GM19455 (cell line): Measurements from ENCODE around the gene SLC26A11.

Experiments
- ATAC-seq: cut with Tn5 transposase; IDR thresholded peaks from one replicate; pipeline ENCODE4 v1.9.1; 2021; ENCODE audit not compliant: unreplicated experiment

Gene SLC26A11

DNA sequence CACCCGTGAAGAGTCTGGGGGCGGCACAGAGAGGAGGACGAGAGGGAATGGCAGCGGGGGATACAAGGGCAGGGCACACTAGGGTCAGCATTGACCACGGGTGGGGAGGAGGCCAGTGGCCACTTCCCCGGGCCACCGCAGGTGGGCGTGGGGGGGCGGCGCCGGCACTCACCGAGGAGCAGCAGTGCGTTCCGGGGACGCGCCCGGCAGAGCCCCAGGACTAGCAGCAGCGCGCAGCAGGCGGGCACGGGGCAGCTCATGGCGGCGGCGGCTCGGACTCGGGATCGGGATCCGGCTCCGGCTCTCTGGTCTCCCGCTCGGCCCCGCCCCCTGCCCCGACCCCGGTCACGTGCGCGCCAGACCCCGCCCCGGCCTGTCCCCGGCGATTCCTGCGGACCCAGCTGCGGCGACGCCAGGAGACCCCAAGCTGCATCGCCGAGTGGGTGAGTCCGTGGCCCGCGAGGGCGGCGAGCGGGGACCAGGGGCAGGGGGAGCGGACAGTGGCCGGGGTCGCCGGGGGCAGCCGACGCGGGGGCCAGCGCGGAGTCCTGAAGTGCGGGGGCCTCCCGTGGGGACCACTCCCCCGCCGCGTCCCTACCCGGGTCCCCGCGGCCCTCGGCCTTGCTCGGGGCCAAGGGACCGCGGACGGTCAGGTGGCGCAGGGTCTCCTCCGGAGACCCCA is at the start of gene SLC26A11, which contains the start of gene SGSH:
Gene SLC26A11 (plus strand): TSS at position 374 of the 682 bp plus-strand sequence. CDS start 1,134 bp downstream, outside the sequence.
Gene SGSH (minus strand): TSS at position 280 of the 682 bp plus-strand sequence. CDS start 20 bp downstream, at position 260.
- peak; percentile 51 for ATAC-seq

GRCh38 chr17:80171681-80172080 is 48.5 kb upstream of the SLC26A11 start:
- ATAC-seq: no peak

- no peak for ATAC-seq
Measured at GRCh38 chr17:80173126-80173525, 47.1 kb upstream of the SLC26A11 start.

DNA sequence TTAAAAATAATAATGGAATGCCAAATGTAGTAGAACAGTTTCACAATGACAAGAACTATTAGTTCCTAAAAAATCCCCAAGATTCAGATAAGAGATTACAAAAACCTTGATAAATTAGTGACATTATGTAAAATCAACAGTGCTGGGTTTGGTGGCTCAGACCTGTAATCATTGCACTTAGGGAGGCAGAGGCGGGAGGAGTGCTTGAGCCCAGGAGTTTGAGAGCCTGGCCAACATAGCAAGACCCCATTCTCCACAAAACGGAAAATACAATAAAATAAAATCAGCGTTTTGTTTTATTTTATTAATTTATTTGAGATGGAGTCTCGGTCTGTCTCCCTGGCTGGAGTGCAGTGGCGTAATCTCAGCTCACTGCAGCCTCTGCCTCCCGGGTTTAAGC is 46.3 kb upstream of the SLC26A11 start:
- no peak for ATAC-seq

DNA sequence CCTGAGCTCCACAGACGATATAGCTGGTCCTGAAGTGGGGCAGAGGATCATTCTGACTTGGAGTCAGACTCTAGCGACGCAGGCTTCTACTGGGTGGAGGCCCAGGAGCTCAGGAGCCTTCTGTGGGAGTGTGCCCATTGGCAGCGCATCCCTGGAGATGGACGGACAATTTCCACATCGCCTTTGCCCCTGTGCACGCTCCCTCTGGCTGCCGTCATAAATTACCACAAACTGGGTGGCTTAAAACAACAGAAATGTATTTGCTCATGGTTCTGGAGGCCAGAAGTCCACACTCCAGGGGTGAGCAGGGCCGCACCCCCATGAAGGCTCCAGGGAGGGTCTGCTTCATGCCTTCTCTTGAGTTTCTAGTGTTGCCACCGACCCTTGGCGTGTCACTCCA is 43.5 kb upstream of the SLC26A11 start:
- no peak for ATAC-seq

GRCh38 chr17:80177986-80178595 is 42.1 kb upstream of the SLC26A11 start:
- ATAC-seq: no peak

- ATAC-seq: no peak
Measured at GRCh38 chr17:80180192-80180591, 40.0 kb upstream of the SLC26A11 start.

DNA sequence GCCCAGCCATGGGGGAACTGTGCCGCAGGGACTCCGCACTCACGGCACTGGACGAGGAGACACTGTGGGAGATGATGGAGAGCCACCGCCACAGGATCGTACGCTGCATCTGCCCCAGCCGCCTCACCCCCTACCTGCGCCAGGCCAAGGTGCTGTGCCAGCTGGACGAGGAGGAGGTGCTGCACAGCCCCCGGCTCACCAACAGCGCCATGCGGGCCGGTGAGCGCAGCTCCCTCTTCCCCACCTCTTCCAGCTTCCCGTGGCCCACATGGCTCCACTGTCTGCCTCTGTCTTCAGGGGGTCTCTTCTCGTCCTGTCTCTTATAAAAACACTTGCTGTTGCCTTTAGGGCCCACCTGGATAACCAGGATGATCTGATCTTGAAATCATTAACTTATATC is 38.8 kb upstream of the SLC26A11 start:
- ATAC-seq: no peak

GRCh38 chr17:80182118-80182844 is 37.9 kb upstream of the SLC26A11 start:
- ATAC-seq: no peak

GRCh38 chr17:80182845-80183223 is 37.4 kb upstream of the SLC26A11 start:
- no peak for ATAC-seq

DNA sequence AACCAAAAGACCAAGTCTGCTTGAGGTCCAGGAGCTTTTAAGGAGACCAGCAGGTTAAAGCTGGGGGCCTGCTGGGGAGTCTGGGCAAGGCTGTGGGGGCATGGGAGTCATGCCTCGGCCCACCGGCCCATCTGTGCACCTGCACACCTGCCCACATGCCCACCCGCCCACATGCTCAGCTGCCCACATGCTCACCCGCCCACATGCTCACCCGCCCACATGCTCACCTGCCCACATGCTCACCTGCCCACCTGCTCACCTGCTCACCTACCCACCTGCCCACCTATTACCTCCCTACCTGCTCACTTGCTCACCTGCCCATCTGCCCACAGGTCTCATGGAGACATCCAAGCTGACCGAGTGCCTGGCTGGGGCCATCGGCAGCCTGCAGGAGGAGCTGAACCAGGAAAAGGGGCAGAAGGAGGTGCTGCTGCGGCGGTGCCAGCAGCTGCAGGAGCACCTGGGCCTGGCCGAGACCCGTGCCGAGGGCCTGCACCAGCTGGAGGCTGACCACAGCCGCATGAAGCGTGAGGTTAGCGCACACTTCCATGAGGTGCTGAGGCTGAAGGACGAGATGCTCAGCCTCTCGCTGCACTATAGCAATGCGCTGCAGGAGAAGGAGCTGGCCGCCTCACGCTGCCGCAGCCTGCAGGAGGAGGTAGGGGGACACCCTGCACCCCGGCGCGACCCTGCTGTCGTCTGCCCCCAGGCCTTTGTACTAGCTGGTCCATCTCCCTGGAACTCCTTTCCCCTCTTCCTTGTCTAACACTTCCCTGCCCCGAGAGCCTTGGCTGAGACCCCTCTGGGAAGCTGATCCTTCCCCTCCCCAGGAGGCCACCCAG is 36.4 kb upstream of the SLC26A11 start:
- ATAC-seq: no peak

- no peak for ATAC-seq
Measured at GRCh38 chr17:80184423-80184714, 35.9 kb upstream of the SLC26A11 start.

GRCh38 chr17:80185968-80186367 is 34.3 kb upstream of the SLC26A11 start:
- no peak for ATAC-seq

- ATAC-seq: no peak
Measured at GRCh38 chr17:80187090-80187489, 33.1 kb upstream of the SLC26A11 start.

DNA sequence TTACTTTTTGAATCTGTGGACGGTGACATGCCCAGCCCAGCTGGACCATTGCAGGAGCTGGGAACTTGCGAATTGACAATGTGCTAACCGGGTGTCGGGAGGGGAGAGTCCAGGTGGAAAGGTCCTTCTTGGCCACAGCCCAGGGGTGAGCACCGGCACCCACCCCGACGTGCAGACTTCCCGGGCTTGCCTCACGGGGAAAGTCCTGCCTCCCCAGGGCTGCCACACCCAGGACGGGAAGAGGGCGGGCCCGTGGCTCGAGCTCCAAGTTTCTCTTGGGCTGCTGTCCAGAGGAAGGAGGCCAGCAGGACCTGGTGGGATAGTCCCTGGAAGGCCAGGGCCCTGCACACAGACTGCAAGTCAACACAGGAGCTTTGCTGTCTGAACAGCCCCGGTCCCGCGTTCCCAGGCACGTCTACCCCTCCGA is 32.7 kb upstream of the SLC26A11 start:
- ATAC-seq: no peak

- no peak for ATAC-seq
Measured at GRCh38 chr17:80189611-80190010, 30.6 kb upstream of the SLC26A11 start.

GRCh38 chr17:80190716-80191115 is 29.5 kb upstream of the SLC26A11 start:
- no peak for ATAC-seq

DNA sequence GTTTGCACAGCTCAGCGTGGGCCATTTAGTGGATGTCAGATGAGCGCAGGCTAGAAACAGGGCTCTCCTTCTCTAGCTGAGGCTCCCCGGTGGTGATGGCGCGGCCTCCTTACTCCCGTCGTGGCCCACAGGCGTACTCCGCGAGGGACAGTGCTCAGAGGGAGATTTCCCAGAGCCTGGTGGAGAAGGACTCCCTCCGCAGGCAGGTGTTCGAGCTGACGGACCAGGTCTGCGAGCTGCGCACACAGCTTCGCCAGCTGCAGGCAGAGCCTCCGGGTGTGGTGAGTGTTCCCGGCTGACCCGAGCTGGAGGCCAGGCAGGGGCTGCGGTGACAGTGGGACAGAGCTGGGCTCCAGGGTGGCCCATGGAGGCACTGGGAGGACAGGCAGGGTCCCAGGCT is 29.0 kb upstream of the SLC26A11 start:
- no peak for ATAC-seq

GRCh38 chr17:80191865-80192661 is 28.2 kb upstream of the SLC26A11 start:
- ATAC-seq: no peak

GRCh38 chr17:80195141-80195540 is 25.1 kb upstream of the SLC26A11 start:
- no peak for ATAC-seq
